HCT116 (cell line): ENCODE data around the gene AAK1. TPM values are rescaled to one million over a fixed set of nuclear protein-coding genes. Genes with fewer than 3 reads are reported as not detected.

Source experiments
- ATAC-seq: fragments of 200-7000 bp; cut with Tn5 transposase; 2 replicates; pipeline ENCODE4 v1.9.1; 2020; ENCODE audit warnings: mild to moderate bottlenecking, moderate library complexity
- BruUV-seq: library from RNA; stranded (reverse); fragments of 400-500 nt; replicated peaks from 2 replicates; lab custom pipeline; 2021; lab: Mats Ljungman, UMichigan
- CTCF ChIA-PET: fragments of 300-600 bp; sonication (Branson Sonifier 250); formaldehyde crosslinking; loops from one replicate; lab custom pipeline; 2021; ENCODE audit warnings: antibody characterized with exemption; lab: Charles Lee
- POLR2A ChIA-PET: fragments of 300-600, 350-600 bp; sonication (Branson Sonifier 250); formaldehyde crosslinking; loops from one replicate; lab custom pipeline; 2021; ENCODE audit warnings: antibody characterized with exemption; lab: Charles Lee
- RAD21 ChIA-PET, 2 experiments: fragments of 300-600 bp; sonication (Branson Sonifier 250); formaldehyde crosslinking; loops; one replicate each; lab custom pipeline; 2023; ENCODE audit warnings: low total read pairs in 2 of 2; ENCODE audit not compliant: uncharacterized antibody in 2 of 2, unreplicated experiment in 2 of 2, low non-redundant PET in 1 of 2; lab: Charles Lee
- DNase-seq: peaks from one replicate; pipeline ENCODE4 v3.0.0-alpha.2; 2010; ENCODE audit warnings: low read depth, low spot score
- H2AFZ ChIP-seq: fragments of 200-600 bp; shearing (Covaris generic), sonication (generic); 2 replicates; pipeline ENCODE4 v1.6.1; 2017; ENCODE audit warnings: low read depth, mixed run types, mixed read lengths, antibody characterized with exemption, low read length; ENCODE audit not compliant: poor library complexity, severe bottlenecking
- H3K27ac ChIP-seq: 2 replicates; pipeline ENCODE4 v1.5.1; 2012; ENCODE audit warnings: low read depth, low read length
- H3K27me3 ChIP-seq: fragments of 200-600 bp; sonication (generic); 2 replicates; pipeline ENCODE4 v1.6.1; 2016; ENCODE audit warnings: mixed run types, low read length, mixed read lengths; ENCODE audit not compliant: insufficient read depth
- H3K36me3 ChIP-seq, 2 experiments: fragments of 200-500 bp in 1 of 2; fragments of 200-600 bp in 1 of 2; sonication (Bioruptor generic) in 1 of 2; sonication (generic) in 1 of 2; 2 replicates each; pipeline versions ENCODE4 v1.5.1 to v1.6.1; 2014 to 2016; ENCODE audit warnings: low read length in 2 of 2, inconsistent platforms in 1 of 2, mixed read lengths in 1 of 2, mixed run types in 1 of 2; ENCODE audit not compliant: insufficient read depth in 2 of 2, control insufficient read depth in 1 of 2
- H3K4me1 ChIP-seq, 2 experiments: fragments of 200-600 bp in 1 of 2; sonication (generic) in 1 of 2; 2 replicates each; pipeline versions ENCODE4 v1.5.1 to v1.6.1; 2012 to 2017; ENCODE audit warnings: low read length in 2 of 2, inconsistent platforms in 1 of 2, mild to moderate bottlenecking in 1 of 2, mixed read lengths in 1 of 2, mixed run types in 1 of 2, moderate library complexity in 1 of 2; ENCODE audit not compliant: insufficient read depth in 2 of 2, control insufficient read depth in 1 of 2
- H3K4me2 ChIP-seq: fragments of 200-600 bp; sonication (generic); 2 replicates; pipeline ENCODE4 v1.6.1; 2017; ENCODE audit warnings: mixed run types, low read length, mixed read lengths
- H3K4me3 ChIP-seq, 2 experiments: fragments of 200-600 bp in 1 of 2; sonication (generic) in 1 of 2; replicated peaks in 1 of 2; 2 replicates each; pipeline ENCODE4 v1.5.1; 2011 to 2016; ENCODE audit warnings: low read length in 2 of 2, control low read depth in 1 of 2, low read depth in 1 of 2, mild to moderate bottlenecking in 1 of 2, mixed read lengths in 1 of 2, mixed run types in 1 of 2
- H3K79me2 ChIP-seq: fragments of 200-600 bp; sonication (generic); 2 replicates; pipeline ENCODE4 v1.6.1; 2017; ENCODE audit warnings: mild to moderate bottlenecking, mixed run types, low read length, moderate library complexity, mixed read lengths; ENCODE audit not compliant: insufficient read depth
- H3K9ac ChIP-seq: fragments of 200-600 bp; sonication (generic); 2 replicates; pipeline ENCODE4 v1.6.1; 2016; ENCODE audit warnings: low read length, mixed read lengths
- H3K9me2 ChIP-seq: fragments of 200-600 bp; sonication (generic), shearing (Covaris generic); 2 replicates; pipeline ENCODE4 v1.6.1; 2017; ENCODE audit warnings: mixed run types, mild to moderate bottlenecking, moderate library complexity; ENCODE audit not compliant: insufficient read depth
- H3K9me3 ChIP-seq, 2 experiments: fragments of 200-500 bp in 1 of 2; fragments of 200-600 bp in 1 of 2; sonication (Bioruptor generic) in 1 of 2; sonication (generic) in 1 of 2; 2 replicates each; pipeline ENCODE4 v1.6.1; 2014 to 2017; ENCODE audit warnings: low read length in 2 of 2, mixed read lengths in 2 of 2, inconsistent platforms in 1 of 2, low read depth in 1 of 2, mild to moderate bottlenecking in 1 of 2, mixed run types in 1 of 2, moderate library complexity in 1 of 2; ENCODE audit not compliant: control insufficient read depth in 1 of 2, insufficient read depth in 1 of 2
- H4K20me1 ChIP-seq: fragments of 200-600 bp; sonication (generic), shearing (Covaris generic); 2 replicates; pipeline ENCODE4 v1.6.1; 2017; ENCODE audit warnings: mixed run types, mild to moderate bottlenecking, moderate library complexity; ENCODE audit not compliant: insufficient read depth
- EGR1 ChIP-seq: IDR thresholded peaks from 2 replicates; pipeline ENCODE4 v1.6.1; 2012; ENCODE audit warnings: low read depth
- EZH2phosphoT487 ChIP-seq: fragments of 200-600 bp; IDR thresholded peaks from 2 replicates; pipeline ENCODE4 v1.6.1; 2018; ENCODE audit warnings: antibody characterized with exemption, borderline replicate concordance
- TCF7L2 ChIP-seq: IDR thresholded peaks from 2 replicates; pipeline ENCODE4 v1.7.0; 2011; ENCODE audit warnings: borderline replicate concordance, inconsistent platforms; ENCODE audit not compliant: insufficient read depth, insufficient read length; ENCODE audit errors: extremely low read depth
- YY1 ChIP-seq: IDR thresholded peaks from 2 replicates; pipeline ENCODE4 v1.6.1; 2011; ENCODE audit warnings: low read length, low read depth, moderate library complexity, mild to moderate bottlenecking; ENCODE audit not compliant: insufficient replicate concordance; ENCODE audit errors: extremely low read depth
- ZNF274 ChIP-seq: fragments of 200-500 bp; sonication (Bioruptor generic); IDR thresholded peaks from 2 replicates; pipeline ENCODE4 v1.6.1; 2014; ENCODE audit warnings: mild to moderate bottlenecking, low read depth, low read length, inconsistent platforms
- intact Hi-C: fragments of 100-400 bp; cut with micrococcal nuclease; formaldehyde crosslinking; loops from 2 replicates; pipeline ENCODE4 v1.10.0; 2022
- total RNA-seq: library from RNA; stranded (reverse); gene quantifications from one replicate; pipeline ENCODE4 v1.2.1, GENCODE V29; 2021; ENCODE audit not compliant: unreplicated experiment

AAK1 gene
- total RNA-seq, 1 experiment from 2014 or later, result 32.0 TPM

- no peaks in the 10 kb centered on the region for H3K9me3 ChIP-seq
- BruUV-seq, result no TSS peak
- no peak overlapping the region for H3K4me3 ChIP-seq
- H3K27me3 ChIP-seq, result no peaks in the 10 kb centered on the region
- intact Hi-C loops, result no loop called here
- H2AFZ ChIP-seq, result no peak overlapping the region
- no peak overlapping the region for H3K9ac ChIP-seq
- CTCF ChIA-PET, result no interaction called here
- no peak for DNase-seq
- TF ChIP-seq EGR1 (no peak), TCF7L2 (no peak), EZH2phosphoT487 (no peak)
- TF ChIP-seq, all 23 proteins: peak for 0
- ChIA-PET RAD21 (no interaction called here), POLR2A (interaction anchor here (0.9 kb wide), 1 partner anchor 9 kb away, joined by 3 read pairs; no protein-coding TSS in a partner anchor)
- H3K4me2 ChIP-seq, result no peak overlapping the region
- no peaks in the 10 kb centered on the region for H4K20me1 ChIP-seq
- H3K9me2 ChIP-seq, result no peaks in the 10 kb centered on the region
- no peaks in the 10 kb centered on the region for H3K36me3 ChIP-seq
- H3K27ac ChIP-seq, result no peak overlapping the region
- ATAC-seq, result no peak
- H3K4me1 ChIP-seq, result no peaks in the 10 kb centered on the region
- H3K79me2 ChIP-seq, result no peaks in the 10 kb centered on the region
These were observed 177.8 kb downstream of the AAK1 start for GRCh38 chr2:69465513-69466456.

GRCh38 chr2:69464575-69464974 lies 179.0 kb downstream of the AAK1 start:
- ChIA-PET RAD21 (no interaction called here), POLR2A (no interaction called here), CTCF (no interaction called here)
- Histone ChIP-seq H3K79me2 (no peaks in the 10 kb centered on the region), H3K4me3 (no peak overlapping the region), H3K4me2 (no peak overlapping the region), H3K9me3 (no peaks in the 10 kb centered on the region), H3K9me2 (no peaks in the 10 kb centered on the region), H3K36me3 (no peaks in the 10 kb centered on the region), H3K27ac (no peak overlapping the region), H2AFZ (no peak overlapping the region), H3K4me1 (no peaks in the 10 kb centered on the region), H3K27me3 (no peaks in the 10 kb centered on the region), H4K20me1 (no peaks in the 10 kb centered on the region), H3K9ac (no peak overlapping the region)
- DNase-seq (no peak), ATAC-seq (no peak)
- no TSS peak for BruUV-seq
- intact Hi-C loops, result no loop called here
- TF ChIP-seq ZNF274 (no peak), YY1 (no peak)
